Measurements from ENCODE around the gene PNPLA7.

The PNPLA7 gene

DNA sequence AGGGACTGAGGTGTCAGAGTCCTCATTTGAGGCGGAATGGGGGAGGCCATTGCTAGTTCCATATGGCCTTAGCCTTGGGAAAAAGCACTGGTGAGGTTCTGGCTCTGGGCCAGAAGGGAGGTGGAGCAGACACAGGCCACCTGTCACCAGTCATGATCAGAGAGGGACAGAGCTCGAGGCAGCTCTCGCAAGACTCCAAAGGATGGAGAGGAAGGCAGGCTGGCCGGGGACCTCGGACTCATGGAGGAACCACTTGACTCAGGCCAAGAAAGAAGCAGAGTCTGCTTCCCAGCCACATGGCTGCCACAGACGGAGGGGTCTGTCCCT lies 61.9 kb downstream of the PNPLA7 start:
- no peaks in the 10 kb centered on the region for H3K4me1 ChIP-seq (ENCODE audit: control insufficient read depth, insufficient read depth, low read length, poor library complexity, severe bottlenecking)
- no peak overlapping the region for H3K4me3 ChIP-seq (ENCODE audit: insufficient read depth, low read depth, low read length, poor library complexity, severe bottlenecking)
- DNase-seq, result no peak
- H3K36me3 ChIP-seq (ENCODE audit: control insufficient read depth, insufficient read depth, low read length), result no peaks in the 10 kb centered on the region
- H3K9me3 ChIP-seq (ENCODE audit: control insufficient read depth, low read length), result no peaks in the 10 kb centered on the region
- H3K27me3 ChIP-seq (replicated peaks; ENCODE audit: control insufficient read depth, insufficient read depth, low read length, poor library complexity, severe bottlenecking), result no peaks in the 10 kb centered on the region
- no peak overlapping the region for H3K27ac ChIP-seq (ENCODE audit: insufficient read depth, low read length, poor library complexity, severe bottlenecking)

DNA sequence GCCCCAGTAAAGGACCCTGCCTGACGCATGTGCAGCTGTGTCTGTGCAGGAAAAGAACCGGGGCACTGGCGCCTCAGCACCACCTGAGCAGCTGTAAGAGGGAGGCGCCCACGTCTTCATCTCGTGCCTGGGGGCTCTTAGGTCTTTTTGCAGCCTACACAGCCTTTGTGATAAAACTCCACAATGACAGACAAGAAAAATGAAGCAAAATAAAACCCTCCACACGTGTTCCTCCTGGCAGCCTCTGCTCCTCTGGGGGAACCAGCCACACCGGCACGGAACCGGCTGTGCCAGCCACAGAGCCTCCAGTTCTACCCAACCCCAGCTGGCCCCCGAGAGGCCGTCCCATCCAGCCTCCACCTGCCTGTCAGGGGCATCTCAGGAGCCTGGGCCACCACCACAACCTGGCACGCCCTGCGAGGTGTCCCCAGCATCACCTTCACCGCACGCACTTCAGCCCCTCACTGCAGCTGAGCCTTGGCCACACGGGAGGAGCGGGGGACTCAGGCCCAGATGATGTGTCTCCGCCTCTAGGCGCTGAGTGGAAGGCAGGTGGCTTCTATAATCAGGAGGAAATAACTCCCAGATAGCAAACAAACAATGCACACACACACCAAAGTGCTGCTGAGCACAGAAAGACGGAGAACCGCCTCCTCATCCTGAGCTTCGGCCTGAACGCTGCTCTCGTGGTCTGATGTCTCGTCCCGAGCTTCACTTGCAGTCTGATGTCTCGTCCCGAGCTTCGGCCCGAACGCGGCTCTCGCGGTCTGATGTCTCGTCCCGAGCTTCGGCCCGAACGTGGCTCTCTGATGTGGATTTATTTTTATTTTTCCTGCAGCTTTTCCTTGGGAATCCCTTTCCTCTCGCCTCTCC lies 62.5 kb downstream of the PNPLA7 start:
- Histone ChIP-seq H3K36me3 (ENCODE audit: control insufficient read depth, insufficient read depth, low read length) (no peaks in the 10 kb centered on the region), H3K27ac (ENCODE audit: insufficient read depth, low read length, poor library complexity, severe bottlenecking) (no peak overlapping the region), H3K4me1 (ENCODE audit: control insufficient read depth, insufficient read depth, low read length, poor library complexity, severe bottlenecking) (no peaks in the 10 kb centered on the region), H3K4me3 (ENCODE audit: insufficient read depth, low read depth, low read length, poor library complexity, severe bottlenecking) (no peak overlapping the region), H3K9me3 (ENCODE audit: control insufficient read depth, low read length) (no peaks in the 10 kb centered on the region), H3K27me3 (replicated peaks; ENCODE audit: control insufficient read depth, insufficient read depth, low read length, poor library complexity, severe bottlenecking) (no peaks in the 10 kb centered on the region)
- DNase-seq, result no peak

- H3K27me3 ChIP-seq (replicated peaks; ENCODE audit: control insufficient read depth, insufficient read depth, low read length, poor library complexity, severe bottlenecking), result no peaks in the 10 kb centered on the region
- no peaks in the 10 kb centered on the region for H3K36me3 ChIP-seq (ENCODE audit: control insufficient read depth, insufficient read depth, low read length)
- no peaks in the 10 kb centered on the region for H3K4me1 ChIP-seq (ENCODE audit: control insufficient read depth, insufficient read depth, low read length, poor library complexity, severe bottlenecking)
- H3K27ac ChIP-seq (ENCODE audit: insufficient read depth, low read length, poor library complexity, severe bottlenecking), result no peak overlapping the region
- H3K4me3 ChIP-seq (ENCODE audit: insufficient read depth, low read depth, low read length, poor library complexity, severe bottlenecking), result no peak overlapping the region
- H3K9me3 ChIP-seq (ENCODE audit: control insufficient read depth, low read length), result no peaks in the 10 kb centered on the region
- no peak for DNase-seq
Measured at GRCh38 chr9:137486545-137487453, 63.4 kb downstream of the PNPLA7 start.

DNA sequence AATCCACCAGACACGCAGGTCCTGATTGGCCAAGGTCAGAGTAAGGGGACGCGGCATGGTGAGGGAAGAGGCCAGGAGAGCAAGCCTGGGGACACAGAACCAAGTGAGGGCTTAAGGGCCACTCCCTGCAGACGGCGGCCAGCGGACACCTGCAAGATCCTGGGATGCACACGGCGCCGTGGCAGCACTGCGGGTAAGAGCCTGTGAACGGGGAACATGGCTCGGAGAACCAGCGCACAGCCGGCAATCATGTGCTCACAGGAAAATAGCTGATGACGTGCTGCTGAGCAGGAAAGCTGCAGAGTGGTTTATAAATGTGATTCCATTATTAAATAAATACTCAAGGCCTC lies 64.1 kb downstream of the PNPLA7 start:
- Histone ChIP-seq H3K9me3 (ENCODE audit: control insufficient read depth, low read length) (no peaks in the 10 kb centered on the region), H3K27me3 (replicated peaks; ENCODE audit: control insufficient read depth, insufficient read depth, low read length, poor library complexity, severe bottlenecking) (no peaks in the 10 kb centered on the region), H3K27ac (ENCODE audit: insufficient read depth, low read length, poor library complexity, severe bottlenecking) (no peak overlapping the region), H3K36me3 (ENCODE audit: control insufficient read depth, insufficient read depth, low read length) (no peaks in the 10 kb centered on the region), H3K4me3 (ENCODE audit: insufficient read depth, low read depth, low read length, poor library complexity, severe bottlenecking) (no peak overlapping the region), H3K4me1 (ENCODE audit: control insufficient read depth, insufficient read depth, low read length, poor library complexity, severe bottlenecking) (no peaks in the 10 kb centered on the region)
- DNase-seq, result no peak

DNA sequence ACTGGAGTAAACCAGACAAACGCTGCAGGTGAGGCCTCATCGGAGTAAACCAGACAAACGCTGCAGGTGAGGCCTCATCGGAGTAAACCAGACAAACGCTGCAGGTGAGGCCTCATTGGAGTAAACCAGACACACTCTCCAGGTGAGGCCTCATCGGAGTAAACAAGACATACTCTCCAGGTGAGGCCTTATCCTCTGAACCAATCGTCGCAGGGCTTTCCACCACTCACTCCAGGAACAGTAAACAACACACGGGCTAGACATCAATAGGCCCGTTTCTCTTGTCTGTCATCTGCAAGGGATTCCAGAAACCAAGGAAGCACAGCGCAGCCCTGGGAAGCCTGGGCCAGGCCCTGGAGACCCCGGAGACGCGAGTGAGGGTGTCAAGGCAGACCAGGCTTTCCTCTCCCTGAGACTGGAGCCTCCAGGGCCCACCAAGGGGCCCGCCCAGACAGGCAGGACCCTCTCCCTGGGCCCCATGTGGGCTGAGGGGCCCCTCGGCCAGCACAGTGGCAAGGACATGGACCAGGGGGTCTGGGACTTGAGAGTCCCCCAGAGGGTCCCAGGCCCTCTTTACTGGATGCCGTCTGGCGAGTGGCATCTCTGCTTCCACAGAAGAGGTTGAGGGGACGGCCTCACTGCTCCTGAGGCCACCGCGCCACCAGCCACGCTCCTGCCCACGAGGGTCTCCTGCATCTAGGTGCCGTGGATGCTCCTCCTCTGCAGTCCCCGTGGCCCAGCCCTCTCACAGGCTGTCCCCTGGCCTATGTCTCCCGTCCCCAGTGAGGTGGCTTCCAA lies 64.7 kb downstream of the PNPLA7 start:
- Histone ChIP-seq H3K27me3 (replicated peaks; ENCODE audit: control insufficient read depth, insufficient read depth, low read length, poor library complexity, severe bottlenecking) (no peaks in the 10 kb centered on the region), H3K4me3 (ENCODE audit: insufficient read depth, low read depth, low read length, poor library complexity, severe bottlenecking) (no peak overlapping the region), H3K9me3 (ENCODE audit: control insufficient read depth, low read length) (no peaks in the 10 kb centered on the region), H3K4me1 (ENCODE audit: control insufficient read depth, insufficient read depth, low read length, poor library complexity, severe bottlenecking) (no peaks in the 10 kb centered on the region), H3K27ac (ENCODE audit: insufficient read depth, low read length, poor library complexity, severe bottlenecking) (no peak overlapping the region), H3K36me3 (ENCODE audit: control insufficient read depth, insufficient read depth, low read length) (no peaks in the 10 kb centered on the region)
- DNase-seq, result no peak

DNA sequence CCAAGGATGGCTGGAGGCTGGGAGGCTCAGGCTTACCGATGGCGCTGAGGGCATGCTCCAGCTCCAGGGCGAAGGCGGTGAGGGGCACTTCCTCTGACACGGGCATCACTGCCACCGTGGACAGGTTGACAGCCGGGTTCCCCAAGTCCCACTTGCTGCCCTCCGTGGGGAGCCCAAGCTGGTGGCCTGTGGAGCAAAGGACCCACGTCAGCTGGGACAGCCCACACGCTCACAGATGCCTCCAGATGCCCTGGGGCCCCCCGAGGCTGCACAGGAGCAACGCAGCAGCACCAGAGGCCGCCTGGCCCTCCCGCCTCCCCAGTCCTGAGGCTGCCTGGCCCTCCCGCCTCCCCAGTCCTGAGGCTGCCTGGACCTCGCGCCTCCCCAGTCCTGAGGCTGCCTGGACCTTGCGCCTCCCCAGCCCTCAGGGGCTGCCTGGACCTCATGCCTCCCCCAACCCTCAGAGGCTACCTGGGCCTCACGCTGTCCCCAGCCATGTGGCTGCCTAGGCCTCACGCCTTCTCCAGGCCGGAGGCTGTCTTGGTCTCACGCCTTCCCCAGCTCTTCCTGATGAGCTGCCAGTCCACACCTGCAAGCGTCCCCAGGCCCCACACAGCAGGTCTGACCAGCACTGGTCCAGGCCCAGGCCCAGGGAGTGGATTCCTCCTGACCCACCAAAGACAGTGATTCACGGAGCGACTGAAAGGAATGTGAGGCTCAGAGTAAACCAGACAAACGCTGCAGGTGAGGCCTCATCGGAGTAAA lies 65.5 kb downstream of the PNPLA7 start:
- Histone ChIP-seq H3K27ac (ENCODE audit: insufficient read depth, low read length, poor library complexity, severe bottlenecking) (no peak overlapping the region), H3K4me3 (ENCODE audit: insufficient read depth, low read depth, low read length, poor library complexity, severe bottlenecking) (no peak overlapping the region), H3K9me3 (ENCODE audit: control insufficient read depth, low read length) (no peaks in the 10 kb centered on the region), H3K4me1 (ENCODE audit: control insufficient read depth, insufficient read depth, low read length, poor library complexity, severe bottlenecking) (no peaks in the 10 kb centered on the region), H3K36me3 (ENCODE audit: control insufficient read depth, insufficient read depth, low read length) (no peaks in the 10 kb centered on the region), H3K27me3 (replicated peaks; ENCODE audit: control insufficient read depth, insufficient read depth, low read length, poor library complexity, severe bottlenecking) (no peaks in the 10 kb centered on the region)
- DNase-seq, result no peak

DNA sequence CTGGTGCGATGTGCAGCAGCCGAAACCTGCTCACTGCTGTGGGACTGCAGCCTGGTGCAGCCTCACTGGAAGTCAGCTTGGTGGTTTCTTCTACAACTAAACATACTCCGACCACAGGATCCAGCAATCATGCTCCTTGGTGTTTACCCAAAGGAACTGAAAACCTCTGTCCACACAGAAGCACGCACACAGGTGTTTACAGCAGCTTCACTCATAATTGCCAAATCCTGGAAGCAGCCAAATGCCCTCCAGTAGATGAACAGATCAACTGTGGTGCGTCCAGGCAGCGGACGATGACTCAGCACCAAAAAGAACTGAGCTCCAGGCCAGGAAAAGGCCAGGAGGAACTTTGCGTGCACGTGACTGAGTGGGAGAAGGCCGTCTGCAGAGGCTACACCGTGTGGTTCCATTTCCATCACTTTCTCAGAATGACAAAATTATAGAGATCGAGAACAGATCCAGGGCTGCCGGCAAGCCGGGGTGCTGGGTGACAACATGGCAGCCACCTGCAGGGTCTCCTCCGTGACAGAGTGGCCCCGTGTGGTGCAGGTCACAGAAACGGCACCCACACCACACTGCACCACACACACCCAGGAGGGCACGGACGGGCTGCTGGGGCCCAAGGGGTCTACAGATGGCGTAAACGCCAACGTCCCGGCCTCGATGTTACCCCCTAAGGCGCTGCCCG lies 68.0 kb downstream of the PNPLA7 start:
- DNase-seq, result no peak
- no peaks in the 10 kb centered on the region for H3K4me1 ChIP-seq (ENCODE audit: control insufficient read depth, insufficient read depth, low read length, poor library complexity, severe bottlenecking)
- H3K27me3 ChIP-seq (replicated peaks; ENCODE audit: control insufficient read depth, insufficient read depth, low read length, poor library complexity, severe bottlenecking), result no peaks in the 10 kb centered on the region
- H3K4me3 ChIP-seq (ENCODE audit: insufficient read depth, low read depth, low read length, poor library complexity, severe bottlenecking), result no peak overlapping the region
- no peaks in the 10 kb centered on the region for H3K36me3 ChIP-seq (ENCODE audit: control insufficient read depth, insufficient read depth, low read length)
- H3K27ac ChIP-seq (ENCODE audit: insufficient read depth, low read length, poor library complexity, severe bottlenecking), result no peak overlapping the region
- H3K9me3 ChIP-seq (ENCODE audit: control insufficient read depth, low read length), result no peaks in the 10 kb centered on the region

- H3K4me3 ChIP-seq (ENCODE audit: insufficient read depth, low read depth, low read length, poor library complexity, severe bottlenecking), result no peak overlapping the region
- DNase-seq, result no peak
- no peaks in the 10 kb centered on the region for H3K4me1 ChIP-seq (ENCODE audit: control insufficient read depth, insufficient read depth, low read length, poor library complexity, severe bottlenecking)
- H3K36me3 ChIP-seq (ENCODE audit: control insufficient read depth, insufficient read depth, low read length), result no peaks in the 10 kb centered on the region
- H3K9me3 ChIP-seq (ENCODE audit: control insufficient read depth, low read length), result peaks cover 2% of the 10 kb centered on the region
- H3K27ac ChIP-seq (ENCODE audit: insufficient read depth, low read length, poor library complexity, severe bottlenecking), result no peak overlapping the region
- H3K27me3 ChIP-seq (replicated peaks; ENCODE audit: control insufficient read depth, insufficient read depth, low read length, poor library complexity, severe bottlenecking), result no peaks in the 10 kb centered on the region
Measured at GRCh38 chr9:137480686-137481683, 69.2 kb downstream of the PNPLA7 start.
